ENCODE results near the gene MID1IP1. TPM values are rescaled to one million over a fixed set of nuclear protein-coding genes. Genes with fewer than 3 reads are reported as not detected.
A peak's percentile ranks its signal among the peaks of the same experiment; 100 is the strongest.

Gene MID1IP1
- total RNA-seq, 4 donors from 2014 or later = 19.3 to 36.8 (median 24.9) TPM

DNA sequence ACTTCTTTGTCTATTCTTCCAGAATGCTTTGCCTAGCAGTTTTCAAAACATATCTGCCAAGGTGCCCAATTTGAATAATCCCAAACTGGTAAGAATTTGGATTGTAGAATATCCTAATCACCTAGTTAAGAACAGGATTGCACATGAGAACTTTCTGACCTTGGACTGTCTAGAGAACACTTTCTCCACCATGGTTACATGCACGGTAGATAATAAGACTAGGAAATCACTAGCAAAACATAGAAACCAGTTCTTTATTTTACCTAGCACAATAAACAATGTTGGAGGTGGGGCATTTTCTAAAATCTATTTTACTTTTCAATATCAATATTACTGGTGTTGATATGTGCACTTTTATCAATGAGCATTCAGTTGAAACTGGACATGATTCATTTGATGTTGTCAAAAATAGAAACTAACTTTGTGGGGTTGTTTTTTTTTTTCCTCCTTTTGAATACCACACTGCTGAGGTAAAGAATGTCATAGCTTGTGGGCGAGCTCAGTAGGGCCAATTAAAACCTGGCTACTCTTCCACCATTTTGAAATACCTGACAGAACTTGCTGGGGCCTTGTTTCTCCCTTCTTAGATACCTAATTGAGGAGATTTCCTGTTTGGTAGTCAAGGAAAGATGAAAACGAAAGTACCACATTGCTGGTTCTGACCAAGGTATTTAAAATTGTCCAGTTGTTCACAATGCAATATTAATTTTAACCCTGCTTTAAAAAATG lies 10.4 kb downstream of the MID1IP1 start:
- Histone ChIP-seq H3K27ac (no peak overlapping the region), H3K4me3 (replicated peaks in 1 of 3) (no peak overlapping the region), H3K36me3 (no peaks in the 10 kb centered on the region), H3K4me1 (peaks cover 0 to 5% of the 10 kb centered on the region in 2 donors), H3K27me3 (no peaks in the 10 kb centered on the region), H3K9me3 (no peaks in the 10 kb centered on the region)
- TF ChIP-seq, protein P1, sequence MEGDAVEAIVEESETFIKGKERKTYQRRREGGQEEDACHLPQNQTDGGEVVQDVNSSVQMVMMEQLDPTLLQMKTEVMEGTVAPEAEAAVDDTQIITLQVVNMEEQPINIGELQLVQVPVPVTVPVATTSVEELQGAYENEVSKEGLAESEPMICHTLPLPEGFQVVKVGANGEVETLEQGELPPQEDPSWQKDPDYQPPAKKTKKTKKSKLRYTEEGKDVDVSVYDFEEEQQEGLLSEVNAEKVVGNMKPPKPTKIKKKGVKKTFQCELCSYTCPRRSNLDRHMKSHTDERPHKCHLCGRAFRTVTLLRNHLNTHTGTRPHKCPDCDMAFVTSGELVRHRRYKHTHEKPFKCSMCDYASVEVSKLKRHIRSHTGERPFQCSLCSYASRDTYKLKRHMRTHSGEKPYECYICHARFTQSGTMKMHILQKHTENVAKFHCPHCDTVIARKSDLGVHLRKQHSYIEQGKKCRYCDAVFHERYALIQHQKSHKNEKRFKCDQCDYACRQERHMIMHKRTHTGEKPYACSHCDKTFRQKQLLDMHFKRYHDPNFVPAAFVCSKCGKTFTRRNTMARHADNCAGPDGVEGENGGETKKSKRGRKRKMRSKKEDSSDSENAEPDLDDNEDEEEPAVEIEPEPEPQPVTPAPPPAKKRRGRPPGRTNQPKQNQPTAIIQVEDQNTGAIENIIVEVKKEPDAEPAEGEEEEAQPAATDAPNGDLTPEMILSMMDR (IDR thresholded peaks at IDR 0.05) = no peak
- no peak for TF ChIP-seq POLR2A (IDR thresholded peaks at IDR 0.05)
- no peak for DNase-seq
- intact Hi-C loops (cut with DNase I) = no loop called here
- 76 to 82% methylated on average over 3 of the region's 3 CpGs for WGBS, 2 donors

GRCh38 chrX:38816155-38816554 lies 14.9 kb downstream of the MID1IP1 start:
- 88 to 90% methylated on average over 3 of the region's 3 CpGs for WGBS, 2 donors
- Histone ChIP-seq H3K27me3 (no peaks in the 10 kb centered on the region), H3K27ac (no peak overlapping the region), H3K9me3 (no peaks in the 10 kb centered on the region), H3K36me3 (no peaks in the 10 kb centered on the region), H3K4me1 (peaks cover 0 to 7% of the 10 kb centered on the region in 2 donors), H3K4me3 (replicated peaks in 1 of 3) (no peak overlapping the region)
- DNase-seq = no peak
- intact Hi-C loops (cut with DNase I) = no loop called here
- TF ChIP-seq, protein P1 (IDR thresholded peaks at IDR 0.05) = no peak
- no peak for TF ChIP-seq POLR2A (IDR thresholded peaks at IDR 0.05)

GRCh38 chrX:38817004-38817703 lies 15.9 kb downstream of the MID1IP1 start:
- DNase-seq = peak; percentile 50 to 57
- intact Hi-C loops (cut with DNase I) = no loop called here
- Histone ChIP-seq H3K9me3 (no peaks in the 10 kb centered on the region), H3K27ac (peak overlapping the region in 1 of 3 donors; percentile 15), H3K4me3 (replicated peaks in 1 of 3) (no peak overlapping the region), H3K27me3 (no peaks in the 10 kb centered on the region), H3K4me1 (peaks cover 0 to 7% of the 10 kb centered on the region in 2 donors), H3K36me3 (no peaks in the 10 kb centered on the region)
- TF ChIP-seq POLR2A (IDR thresholded peaks at IDR 0.05) = no peak
- TF ChIP-seq, protein P1 (IDR thresholded peaks at IDR 0.05) = no peak
- WGBS, 2 donors = 18 to 28% methylated on average over 2 of the region's 2 CpGs

GRCh38 chrX:38819163-38819562 lies 17.9 kb downstream of the MID1IP1 start:
- WGBS, 2 donors = 95 to 96% methylated on average over 1 of the region's 1 CpG
- Histone ChIP-seq H3K4me3 (replicated peaks in 1 of 3) (no peak overlapping the region), H3K36me3 (no peaks in the 10 kb centered on the region), H3K4me1 (peaks cover 0 to 7% of the 10 kb centered on the region in 2 donors), H3K27me3 (no peaks in the 10 kb centered on the region), H3K27ac (no peak overlapping the region), H3K9me3 (no peaks in the 10 kb centered on the region)
- intact Hi-C loops (cut with DNase I) = no loop called here
- no peak for DNase-seq
- TF ChIP-seq POLR2A (IDR thresholded peaks at IDR 0.05) = no peak
- TF ChIP-seq, protein P1 (IDR thresholded peaks at IDR 0.05) = no peak

- H3K4me1 ChIP-seq = peaks cover 0 to 7% of the 10 kb centered on the region in 2 donors
- no peaks in the 10 kb centered on the region for H3K27me3 ChIP-seq
- intact Hi-C loops (cut with DNase I) = no loop called here
- WGBS, 2 donors = 89 to 100% methylated on average over 1 of the region's 1 CpG
- no peak overlapping the region for H3K4me3 ChIP-seq (replicated peaks in 1 of 3)
- TF ChIP-seq, protein P1 (IDR thresholded peaks at IDR 0.05) = no peak
- no peak for TF ChIP-seq POLR2A (IDR thresholded peaks at IDR 0.05)
- no peaks in the 10 kb centered on the region for H3K9me3 ChIP-seq
- no peak overlapping the region for H3K27ac ChIP-seq
- DNase-seq = no peak
- H3K36me3 ChIP-seq = no peaks in the 10 kb centered on the region
Observed at GRCh38 chrX:38819709-38820108, 18.4 kb downstream of the MID1IP1 start.
